MCF 10A (cell line): ENCODE measurements around the gene PDLIM7. TPM values are rescaled to one million over a fixed set of nuclear protein-coding genes. Genes with fewer than 3 reads are reported as not detected.

Source experiments
- BruUV-seq: library from RNA; stranded (reverse); fragments of 400-500 nt; replicated peaks from 2 replicates; lab custom pipeline; 2021; lab: Mats Ljungman, UMichigan
- CTCF ChIA-PET: fragments of 300-600 bp; sonication (Branson Sonifier 250); formaldehyde crosslinking; extraction: SDS; loops from one replicate; lab custom pipeline; 2021; ENCODE audit warnings: antibody characterized with exemption, inconsistent platforms; lab: Yijun Ruan, JAX
- POLR2A ChIA-PET: fragments of 300-600, 350-650 bp; sonication (Branson Sonifier 250); formaldehyde crosslinking; extraction: SDS; loops from one replicate; lab custom pipeline; 2020; ENCODE audit warnings: antibody characterized with exemption, inconsistent platforms; lab: Yijun Ruan, JAX
- DNase-seq: peaks from one replicate; pipeline ENCODE4 v3.0.0-alpha.2; 2018; ENCODE audit not compliant: unreplicated experiment
- H3K27ac Mint-ChIP-seq: one replicate; pipeline ENCODE4 v1.8.0; 2022; ENCODE audit warnings: mild to moderate bottlenecking, low read depth, mixed read lengths; ENCODE audit not compliant: unreplicated experiment
- H3K27me3 Mint-ChIP-seq: one replicate; pipeline ENCODE4 v1.8.0; 2022; ENCODE audit warnings: mixed read lengths; ENCODE audit not compliant: insufficient read depth, unreplicated experiment
- H3K36me3 Mint-ChIP-seq: one replicate; pipeline ENCODE4 v1.8.0; 2022; ENCODE audit warnings: mild to moderate bottlenecking, moderate library complexity, mixed read lengths; ENCODE audit not compliant: insufficient read depth, unreplicated experiment
- H3K4me1 Mint-ChIP-seq: one replicate; pipeline ENCODE4 v1.8.0; 2022; ENCODE audit warnings: mixed read lengths; ENCODE audit not compliant: insufficient read depth, unreplicated experiment
- H3K4me3 Mint-ChIP-seq: one replicate; pipeline ENCODE4 v1.8.0; 2022; ENCODE audit warnings: mild to moderate bottlenecking, moderate library complexity, mixed read lengths; ENCODE audit not compliant: unreplicated experiment
- H3K9me3 Mint-ChIP-seq: one replicate; pipeline ENCODE4 v1.8.0; 2022; ENCODE audit warnings: mixed read lengths; ENCODE audit not compliant: unreplicated experiment
- CTCF ChIP-seq: fragments of 200-600 bp; IDR thresholded peaks from one replicate; pipeline ENCODE4 v1.8.0; 2022; ENCODE audit warnings: antibody characterized with exemption, mild to moderate bottlenecking; ENCODE audit not compliant: unreplicated experiment
- intact Hi-C: fragments of 100-400 bp; cut with micrococcal nuclease; formaldehyde crosslinking; loops from 2 replicates; pipeline ENCODE4 v1.14.1; 2022
- total RNA-seq: library from RNA; stranded (reverse); gene quantifications from 2 replicates; pipeline ENCODE4 v1.2.3, GENCODE V29; 2022

PDLIM7 gene
- total RNA-seq, 1 experiment from 2014 or later = 257 TPM

DNA sequence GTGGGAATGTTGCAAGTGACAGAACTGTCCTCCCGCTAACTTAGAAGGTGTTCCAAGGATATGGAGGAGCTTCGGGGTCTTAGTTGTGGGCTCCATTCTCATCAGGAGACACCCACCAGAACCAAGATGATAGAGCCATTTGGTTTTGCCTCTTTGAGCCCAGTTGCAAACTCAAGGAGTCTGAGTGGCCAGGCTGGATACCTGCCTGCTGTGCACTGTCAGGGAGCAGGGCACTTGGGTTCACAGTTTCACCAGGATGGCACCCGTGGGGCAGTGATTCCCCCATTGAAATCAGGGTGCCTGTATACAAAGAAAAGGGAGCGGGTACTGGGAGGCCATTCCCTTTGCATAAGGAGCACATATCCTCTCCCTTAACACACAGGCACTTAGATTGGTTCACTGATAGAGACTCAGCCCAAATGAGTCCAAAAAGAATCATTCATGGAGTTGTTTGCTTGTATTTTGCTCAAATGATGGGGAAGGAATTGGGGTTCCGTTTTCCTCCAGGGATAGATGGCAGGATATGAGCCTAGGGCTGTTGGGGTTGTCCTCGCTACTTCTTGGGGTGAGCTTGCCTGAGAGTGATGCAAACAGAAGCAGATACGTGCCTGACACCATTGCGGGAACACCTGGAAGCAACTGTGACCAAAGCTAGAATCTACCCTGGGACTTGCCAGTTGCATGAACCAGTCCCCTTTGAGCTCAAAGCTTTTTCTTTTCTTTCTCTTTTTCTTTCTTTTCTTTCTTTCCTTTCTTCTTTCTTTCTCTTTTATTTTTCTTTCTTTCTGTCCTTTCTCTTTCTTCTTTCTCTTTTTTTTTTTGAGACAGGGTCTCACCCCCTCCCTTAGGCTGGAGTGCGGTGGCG is 52.1 kb downstream of the PDLIM7 start:
- Mint-ChIP-seq H3K27ac (peak overlapping the region; percentile 37), H3K27me3 (no peaks in the 10 kb centered on the region), H3K9me3 (no peaks in the 10 kb centered on the region), H3K4me1 (peaks cover 21% of the 10 kb centered on the region), H3K36me3 (peaks cover 38% of the 10 kb centered on the region), H3K4me3 (peak overlapping the region; percentile 75)
- no peak for DNase-seq
- BruUV-seq = TSS peak; percentile 31
- CTCF ChIA-PET = interaction anchor here (0.5 to 13.2 kb wide), 9 partner anchors 10 to 136 kb away, joined by 3 to 277 read pairs (median 23); partner anchors contain the start of genes GRK6 and PFN3
- POLR2A ChIA-PET = interaction anchor here (0.9 to 17.7 kb wide), 5 partner anchors 8 to 55 kb away, joined by 3 to 217 read pairs (median 44); partner anchors contain the start of genes GRK6 and PFN3
- intact Hi-C loops = no loop called here
- TF ChIP-seq CTCF = no peak

DNA sequence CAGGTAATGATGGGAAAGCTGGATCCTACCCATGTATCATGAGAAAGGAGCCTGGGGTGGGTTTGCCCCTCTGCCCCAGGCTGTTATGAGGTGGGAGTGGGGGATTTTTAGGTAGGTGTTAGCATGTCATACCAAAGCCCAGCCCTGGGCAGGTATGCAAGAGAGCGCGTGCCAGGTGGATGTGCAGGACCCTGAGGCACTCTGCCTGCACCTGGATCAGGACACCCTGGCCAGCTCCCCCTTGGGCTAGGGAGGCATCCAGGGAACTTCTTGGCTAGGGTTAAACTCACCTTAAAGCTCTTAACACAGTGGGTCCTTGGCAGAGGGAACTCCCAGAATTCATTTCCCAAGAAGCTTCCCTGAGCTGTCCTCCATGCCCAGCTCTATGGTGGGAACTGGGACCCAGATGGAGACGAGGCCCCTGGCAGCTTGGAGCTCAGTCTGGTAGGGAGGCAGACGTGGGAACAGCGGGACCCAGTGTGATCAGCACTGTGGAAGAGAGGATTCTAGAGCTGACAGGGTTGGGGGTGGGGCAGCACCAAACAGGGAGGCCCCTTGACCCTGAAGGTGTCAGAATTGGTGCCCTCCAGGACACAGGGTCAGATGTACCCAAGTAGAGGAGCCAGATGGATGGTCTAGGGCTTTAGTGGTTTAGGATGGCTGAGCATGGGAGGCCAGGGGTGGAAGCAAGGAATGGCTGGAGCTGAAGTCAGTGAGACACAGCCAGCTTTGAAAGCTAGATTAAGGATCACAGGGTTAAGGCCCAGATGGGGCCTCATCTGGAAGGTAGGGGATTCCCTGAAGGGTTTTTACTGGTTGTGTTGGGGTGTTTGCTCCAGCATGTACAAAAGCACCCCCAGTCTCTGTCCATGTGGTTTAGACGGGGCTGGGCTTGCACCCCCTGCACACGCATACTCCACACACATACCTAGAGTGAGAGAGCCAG is 53.0 kb downstream of the PDLIM7 start:
- H3K36me3 Mint-ChIP-seq = peaks cover 46% of the 10 kb centered on the region
- TF ChIP-seq CTCF = no peak
- BruUV-seq = no TSS peak
- no peaks in the 10 kb centered on the region for H3K9me3 Mint-ChIP-seq
- intact Hi-C loops = no loop called here
- H3K4me3 Mint-ChIP-seq = peak overlapping the region; percentile 19
- peaks cover 21% of the 10 kb centered on the region for H3K4me1 Mint-ChIP-seq
- peak overlapping the region; percentile 37 for H3K27ac Mint-ChIP-seq
- ChIA-PET CTCF (interaction anchor here (0.5 to 5.2 kb wide), 6 partner anchors 11 to 155 kb away, joined by 3 to 54 read pairs (median 24); partner anchors contain the start of gene GRK6), POLR2A (interaction anchor here (5.6 to 17.7 kb wide), 2 partner anchors 11 to 16 kb away, joined by 44 to 217 read pairs; partner anchors contain the start of gene GRK6)
- no peak for DNase-seq
- no peaks in the 10 kb centered on the region for H3K27me3 Mint-ChIP-seq

DNA sequence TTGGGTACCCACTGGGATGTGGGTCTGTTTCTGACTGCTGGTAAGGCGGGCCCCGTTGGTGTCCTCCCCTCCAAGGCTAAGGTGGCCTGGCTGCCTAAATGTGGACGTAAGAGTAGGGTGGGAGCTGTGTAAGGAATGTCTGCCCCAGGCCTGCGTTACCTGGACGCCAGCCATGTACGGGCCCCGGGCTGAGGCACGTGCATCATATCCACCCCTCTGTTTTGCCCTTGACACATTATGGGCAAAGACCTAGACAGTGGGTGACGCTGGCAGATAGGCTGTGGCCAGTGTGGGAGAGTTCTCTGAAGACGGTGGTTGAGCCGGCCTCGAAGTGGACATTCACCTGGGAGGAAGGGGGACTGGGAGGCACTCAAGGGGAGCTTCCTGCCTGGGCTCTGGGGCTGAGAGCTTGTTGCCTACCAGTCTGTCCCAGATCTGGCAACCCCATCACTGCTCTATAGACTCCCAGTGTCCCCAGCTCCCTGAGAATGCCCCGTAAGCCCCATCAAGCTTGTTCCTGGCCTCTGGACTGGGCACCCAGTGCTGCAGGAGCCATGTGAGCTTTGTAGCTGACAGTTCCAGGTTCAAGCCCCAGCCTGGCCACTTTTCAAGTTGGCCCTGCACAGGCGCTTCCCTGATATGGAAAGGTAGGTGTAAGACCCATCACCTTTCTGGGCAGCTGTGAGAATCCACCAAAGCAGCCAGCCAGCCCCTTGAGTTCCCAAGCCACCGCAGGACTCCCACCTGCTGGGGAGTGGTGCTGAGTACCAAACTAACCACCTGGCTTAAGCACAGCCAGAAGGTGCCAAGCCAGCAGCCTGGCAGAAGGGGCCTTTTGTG is 54.0 kb downstream of the PDLIM7 start:
- H3K4me1 Mint-ChIP-seq = peaks cover 16% of the 10 kb centered on the region
- no peak overlapping the region for H3K27ac Mint-ChIP-seq
- ChIA-PET CTCF (interaction anchor here (0.5 to 5.2 kb wide), 7 partner anchors 12 to 333 kb away, joined by 3 to 54 read pairs (median 23); partner anchors contain the start of gene GRK6), POLR2A (interaction anchor here (5.6 to 17.7 kb wide), 2 partner anchors 12 to 15 kb away, joined by 44 to 217 read pairs; partner anchors contain the start of gene GRK6)
- no peaks in the 10 kb centered on the region for H3K27me3 Mint-ChIP-seq
- H3K36me3 Mint-ChIP-seq = peaks cover 56% of the 10 kb centered on the region
- TF ChIP-seq CTCF = no peak
- intact Hi-C loops = no loop called here
- H3K4me3 Mint-ChIP-seq = no peak overlapping the region
- DNase-seq = no peak
- H3K9me3 Mint-ChIP-seq = no peaks in the 10 kb centered on the region
- no TSS peak for BruUV-seq
